Endothelial cell (in vitro differentiated cells): Measurements from ENCODE around the gene RALGPS1. TPM values are rescaled to one million over a fixed set of nuclear protein-coding genes. Genes with fewer than 3 reads are reported as not detected.

Source experiments
- DNase-seq: peaks from one replicate; pipeline ENCODE4 v3.0.0; 2021; ENCODE audit warnings: low spot score
- H3K27ac Mint-ChIP-seq: one replicate; pipeline ENCODE4 v1.8.0; 2021; ENCODE audit warnings: mixed read lengths, inconsistent platforms; ENCODE audit not compliant: unreplicated experiment
- H3K27me3 Mint-ChIP-seq: one replicate; pipeline ENCODE4 v1.8.0; 2021; ENCODE audit warnings: mild to moderate bottlenecking, moderate library complexity, mixed read lengths, inconsistent platforms; ENCODE audit not compliant: unreplicated experiment
- H3K36me3 Mint-ChIP-seq: one replicate; pipeline ENCODE4 v1.8.0; 2021; ENCODE audit warnings: mild to moderate bottlenecking, low read depth, mixed read lengths, inconsistent platforms; ENCODE audit not compliant: unreplicated experiment
- H3K4me1 Mint-ChIP-seq: one replicate; pipeline ENCODE4 v1.8.0; 2021; ENCODE audit warnings: mild to moderate bottlenecking, mixed read lengths, inconsistent platforms; ENCODE audit not compliant: unreplicated experiment
- H3K4me3 Mint-ChIP-seq: one replicate; pipeline ENCODE4 v1.8.0; 2021; ENCODE audit warnings: mild to moderate bottlenecking, mixed read lengths, inconsistent platforms; ENCODE audit not compliant: unreplicated experiment
- H3K9me3 Mint-ChIP-seq: one replicate; pipeline ENCODE4 v1.8.0; 2021; ENCODE audit warnings: mixed read lengths, inconsistent platforms; ENCODE audit not compliant: unreplicated experiment
- CTCF ChIP-seq: fragments of 200-600 bp; sonication (generic); IDR thresholded peaks from one replicate; pipeline ENCODE4 v1.5.0; 2021; ENCODE audit warnings: antibody characterized with exemption; ENCODE audit not compliant: unreplicated experiment
- total RNA-seq: library from RNA; stranded (reverse); fragmentation: NEBNext Ultra II Directional; extraction: Animal tissue kit (Norgen Biotek cat#: 25700); gene quantifications from one replicate; pipeline ENCODE4 v1.2.1, GENCODE V29; 2021; ENCODE audit not compliant: unreplicated experiment

RALGPS1 gene
- total RNA-seq, 1 donor from 2014 or later: 6.4 TPM

GRCh38 chr9:127210851-127211730 is 296.5 kb downstream of the RALGPS1 start:
- no peak for TF ChIP-seq CTCF
- peaks cover 7% of the 10 kb centered on the region for H3K36me3 Mint-ChIP-seq
- peak overlapping the region; percentile 48 for H3K4me3 Mint-ChIP-seq
- no peaks in the 10 kb centered on the region for H3K4me1 Mint-ChIP-seq
- DNase-seq: no peak
- H3K27me3 Mint-ChIP-seq: peaks cover 13% of the 10 kb centered on the region
- no peaks in the 10 kb centered on the region for H3K9me3 Mint-ChIP-seq
- H3K27ac Mint-ChIP-seq: no peak overlapping the region

- H3K36me3 Mint-ChIP-seq: peaks cover 5% of the 10 kb centered on the region
- no peak for DNase-seq
- TF ChIP-seq CTCF: no peak
- peaks cover 11% of the 10 kb centered on the region for H3K27me3 Mint-ChIP-seq
- no peaks in the 10 kb centered on the region for H3K4me1 Mint-ChIP-seq
- H3K4me3 Mint-ChIP-seq: no peak overlapping the region
- no peaks in the 10 kb centered on the region for H3K9me3 Mint-ChIP-seq
- no peak overlapping the region for H3K27ac Mint-ChIP-seq
Measured at GRCh38 chr9:127211983-127212382, 297.4 kb downstream of the RALGPS1 start.

- Mint-ChIP-seq H3K27ac (no peak overlapping the region), H3K36me3 (peaks cover under 1% of the 10 kb centered on the region), H3K9me3 (no peaks in the 10 kb centered on the region), H3K27me3 (peaks cover 11% of the 10 kb centered on the region), H3K4me1 (no peaks in the 10 kb centered on the region), H3K4me3 (no peak overlapping the region)
- no peak for TF ChIP-seq CTCF
- no peak for DNase-seq
Measured at GRCh38 chr9:127212453-127212852, 297.9 kb downstream of the RALGPS1 start.

- peaks cover 11% of the 10 kb centered on the region for H3K27me3 Mint-ChIP-seq
- H3K27ac Mint-ChIP-seq: no peak overlapping the region
- no peaks in the 10 kb centered on the region for H3K9me3 Mint-ChIP-seq
- no peaks in the 10 kb centered on the region for H3K36me3 Mint-ChIP-seq
- H3K4me3 Mint-ChIP-seq: no peak overlapping the region
- no peaks in the 10 kb centered on the region for H3K4me1 Mint-ChIP-seq
- no peak for DNase-seq
- TF ChIP-seq CTCF: no peak
Measured at GRCh38 chr9:127213859-127214258, 299.3 kb downstream of the RALGPS1 start.
